ELR (cell line): ENCODE results near the gene TSHZ2.

Source experiments
- DNase-seq: peaks from one replicate; pipeline ENCODE4 v3.0.0-alpha.2; 2015; ENCODE audit warnings: low read depth

TSHZ2 gene

GRCh38 chr20:53284256-53284655, 312.1 kb downstream of the TSHZ2 start:
- no peak for DNase-seq

DNA sequence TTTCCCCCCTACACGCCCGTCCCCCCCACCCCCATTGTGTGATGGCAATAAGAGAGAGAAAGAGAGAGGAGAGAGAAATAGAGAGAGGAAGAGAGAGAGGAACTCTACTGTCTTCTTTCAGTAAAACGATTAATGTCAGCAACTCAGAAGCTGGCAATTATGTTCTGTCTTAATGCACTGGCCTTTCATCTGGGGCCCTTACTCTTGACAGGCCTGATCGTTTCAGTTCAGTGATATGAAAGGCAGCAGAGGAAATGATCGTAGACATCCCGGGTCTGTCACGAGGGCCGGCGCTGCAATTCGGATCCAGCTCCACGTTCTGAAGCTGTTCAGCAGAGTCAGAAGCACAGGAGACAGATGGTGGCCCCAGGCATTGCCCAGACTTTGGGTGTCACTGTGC, 312.5 kb downstream of the TSHZ2 start:
- DNase-seq = no peak

DNA sequence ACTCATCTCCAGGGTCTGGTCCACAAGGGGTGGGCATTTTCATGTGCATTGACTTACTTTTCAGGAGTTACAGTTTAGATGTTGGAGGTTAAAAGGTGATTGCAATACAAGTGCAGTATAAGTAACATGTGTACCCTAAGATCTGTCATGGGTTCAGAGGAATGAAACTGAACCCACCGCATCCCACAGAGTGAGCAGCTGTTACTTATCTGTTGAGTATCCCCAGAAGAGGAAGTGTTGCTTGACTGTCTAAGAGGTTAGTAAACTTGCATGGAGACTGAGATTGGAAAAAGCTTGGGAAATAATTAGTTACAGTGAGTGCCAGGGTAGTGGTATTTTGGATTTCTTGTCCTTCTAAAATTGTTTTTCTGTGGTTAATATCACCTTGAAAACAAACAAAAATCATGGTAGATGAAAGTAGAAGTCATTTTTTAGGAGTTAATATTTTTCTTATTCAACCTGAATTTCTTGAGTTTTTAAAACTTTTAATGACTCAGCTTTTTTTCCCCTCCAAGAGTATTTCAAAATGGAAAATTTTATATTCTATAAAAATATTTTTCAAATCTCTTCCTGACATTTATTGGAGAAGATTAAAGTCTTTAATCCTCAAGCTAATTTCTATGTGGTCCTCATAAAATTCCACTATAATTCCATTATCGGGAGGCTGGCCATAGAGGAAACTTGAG, 315.3 kb downstream of the TSHZ2 start:
- no peak for DNase-seq

GRCh38 chr20:53291548-53291947, 319.4 kb downstream of the TSHZ2 start:
- DNase-seq = peak; percentile 1

- DNase-seq = no peak
Observed at GRCh38 chr20:53292347-53292746, 320.2 kb downstream of the TSHZ2 start.

DNA sequence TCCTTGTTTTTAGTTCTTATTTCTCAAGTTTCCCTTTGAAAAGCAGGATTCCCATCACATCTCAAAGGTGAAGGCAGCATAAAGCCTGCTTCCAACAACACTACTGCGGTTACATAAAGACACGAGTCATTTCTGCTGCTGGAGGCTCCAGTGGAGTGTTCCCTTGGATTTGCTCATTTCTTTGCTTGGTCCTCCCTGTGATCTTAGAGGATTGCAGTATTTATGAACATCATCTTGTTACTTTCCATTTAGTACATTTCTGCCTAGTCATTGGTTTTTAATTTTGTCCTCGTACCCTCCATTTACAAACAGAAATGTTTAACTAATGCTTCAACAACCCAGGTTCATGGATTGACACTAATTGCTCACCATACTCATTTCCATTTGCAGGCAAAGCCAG, 322.6 kb downstream of the TSHZ2 start:
- DNase-seq = no peak

DNA sequence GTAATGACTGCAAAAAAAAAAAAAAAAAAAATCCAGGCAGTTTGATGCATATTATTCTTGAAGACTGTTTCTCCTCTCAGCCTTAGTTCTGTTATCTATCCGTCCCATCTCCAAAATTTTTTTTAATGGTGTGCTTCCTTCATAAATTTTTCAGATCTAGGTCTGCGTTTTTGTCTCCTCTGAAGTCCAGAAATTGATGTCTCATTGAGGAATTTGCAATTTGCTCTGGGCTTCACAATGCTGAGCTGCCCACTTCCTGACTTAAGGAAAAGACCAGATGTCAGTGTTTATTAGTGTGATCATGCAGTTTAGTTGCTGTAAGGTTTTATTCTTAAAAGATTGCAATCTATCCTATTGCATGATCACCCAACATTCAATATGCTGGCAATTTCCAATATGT, 323.9 kb downstream of the TSHZ2 start:
- DNase-seq = no peak

DNA sequence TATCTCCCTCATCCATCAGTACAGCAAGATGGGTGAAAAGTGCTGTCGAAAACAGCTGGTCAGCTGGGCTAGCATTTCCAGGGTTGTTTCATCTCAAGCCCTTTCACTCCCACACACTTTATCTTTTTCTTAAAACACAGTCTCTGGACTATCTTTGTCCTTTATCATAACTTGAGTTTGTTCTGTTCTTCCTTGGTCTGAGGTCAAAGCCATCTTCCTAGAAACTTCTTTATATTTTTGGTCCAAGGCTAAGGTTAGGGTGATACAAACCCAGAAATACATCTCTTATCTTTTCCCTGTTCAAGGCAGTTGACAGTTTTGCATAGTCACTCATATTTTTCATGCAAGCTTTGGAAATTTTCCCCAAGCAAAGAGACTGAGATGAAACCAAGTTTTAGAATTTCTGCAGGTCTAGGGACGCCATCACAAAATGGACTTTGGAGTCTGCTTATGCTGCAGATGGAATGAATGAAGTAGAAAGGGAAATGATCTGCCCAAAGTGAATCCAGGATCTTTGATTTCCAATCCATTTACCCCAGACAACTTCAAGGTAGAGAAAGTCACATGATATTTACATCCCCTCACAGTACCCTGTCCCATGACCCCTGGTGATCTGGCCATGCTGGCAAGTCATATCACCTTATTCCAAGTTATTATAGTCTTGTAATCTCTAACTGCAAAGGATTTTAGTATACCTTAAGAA, 324.4 kb downstream of the TSHZ2 start:
- DNase-seq = no peak

- no peak for DNase-seq
Observed at GRCh38 chr20:53297154-53297529, 325.0 kb downstream of the TSHZ2 start.

- no peak for DNase-seq
Observed at GRCh38 chr20:53298260-53298659, 326.1 kb downstream of the TSHZ2 start.

GRCh38 chr20:53298911-53299310, 326.8 kb downstream of the TSHZ2 start:
- no peak for DNase-seq

GRCh38 chr20:53299831-53300230, 327.7 kb downstream of the TSHZ2 start:
- no peak for DNase-seq

DNA sequence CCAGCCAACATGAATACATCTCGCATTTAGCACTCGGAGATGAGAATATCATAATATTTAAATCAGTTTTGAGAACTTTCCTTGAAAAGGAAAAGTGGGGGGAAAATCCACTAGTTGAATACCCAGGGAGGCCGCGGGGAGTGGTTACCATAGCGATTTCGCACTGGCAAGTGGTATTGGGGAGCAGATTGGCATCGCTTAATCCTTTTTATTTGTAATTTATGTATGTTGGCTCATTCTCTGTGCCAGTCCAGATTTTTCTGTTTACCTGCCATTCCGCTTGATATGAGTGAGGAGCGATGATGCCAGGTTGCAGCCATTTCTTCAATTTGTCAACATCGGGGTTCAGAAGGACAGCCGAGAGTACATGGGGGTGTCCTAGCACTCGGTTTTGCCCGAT, 329.7 kb downstream of the TSHZ2 start:
- no peak for DNase-seq

- no peak for DNase-seq
Observed at GRCh38 chr20:53302695-53303412, 330.7 kb downstream of the TSHZ2 start.

GRCh38 chr20:53303413-53303760, 331.2 kb downstream of the TSHZ2 start:
- no peak for DNase-seq

- no peak for DNase-seq
Observed at GRCh38 chr20:53304146-53304545, 332.0 kb downstream of the TSHZ2 start.

GRCh38 chr20:53306192-53306805, 334.1 kb downstream of the TSHZ2 start:
- no peak for DNase-seq

DNA sequence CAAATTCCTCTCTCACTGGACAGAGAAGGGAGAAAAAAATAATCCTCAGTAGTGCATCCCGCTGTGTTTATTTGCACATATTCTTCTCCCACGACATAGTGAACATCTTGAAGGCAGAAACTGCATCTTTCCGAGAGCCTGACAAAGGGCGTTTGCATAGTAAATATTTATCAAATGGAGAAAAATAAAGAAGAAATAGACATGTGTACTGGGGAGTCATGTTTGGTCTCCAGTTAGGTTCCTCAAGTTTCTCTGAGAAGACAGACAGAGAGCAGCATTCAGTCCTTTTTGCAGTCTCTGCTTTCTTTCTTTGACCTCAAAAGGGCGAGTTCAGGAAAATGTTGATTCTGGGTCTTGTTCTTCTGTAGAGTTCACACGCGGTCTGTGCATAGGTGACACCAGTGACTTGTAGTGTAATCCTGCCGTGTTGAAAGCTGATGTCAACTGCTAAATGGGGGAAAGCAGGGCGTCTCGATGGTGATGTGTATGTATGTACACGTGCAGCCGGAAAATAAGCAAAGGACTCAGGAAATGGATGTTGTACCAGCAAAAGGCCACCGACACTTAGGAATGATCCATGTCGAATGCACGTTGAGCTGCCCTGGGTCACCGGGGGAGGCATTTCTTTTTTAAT, 335.9 kb downstream of the TSHZ2 start:
- no peak for DNase-seq

GRCh38 chr20:53309515-53309914, 337.4 kb downstream of the TSHZ2 start:
- no peak for DNase-seq

DNA sequence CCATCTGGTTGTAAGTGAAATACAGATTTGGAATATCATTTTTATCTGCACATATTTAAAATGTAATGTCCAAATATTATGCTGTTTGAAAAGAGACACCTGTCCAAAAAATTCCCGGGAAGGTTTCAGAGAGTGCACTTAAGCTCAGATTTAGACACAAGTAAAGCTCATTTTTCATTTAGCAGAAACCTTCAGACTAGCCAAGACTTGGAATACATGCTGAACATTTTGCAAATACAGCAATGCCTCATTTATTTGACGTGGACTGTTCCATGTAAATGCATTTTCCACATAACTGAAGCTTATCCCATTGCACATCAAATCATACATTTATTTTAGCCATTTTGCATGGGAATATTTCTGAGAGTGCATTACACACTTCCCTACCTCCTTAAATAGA, 340.8 kb downstream of the TSHZ2 start:
- DNase-seq = no peak

DNA sequence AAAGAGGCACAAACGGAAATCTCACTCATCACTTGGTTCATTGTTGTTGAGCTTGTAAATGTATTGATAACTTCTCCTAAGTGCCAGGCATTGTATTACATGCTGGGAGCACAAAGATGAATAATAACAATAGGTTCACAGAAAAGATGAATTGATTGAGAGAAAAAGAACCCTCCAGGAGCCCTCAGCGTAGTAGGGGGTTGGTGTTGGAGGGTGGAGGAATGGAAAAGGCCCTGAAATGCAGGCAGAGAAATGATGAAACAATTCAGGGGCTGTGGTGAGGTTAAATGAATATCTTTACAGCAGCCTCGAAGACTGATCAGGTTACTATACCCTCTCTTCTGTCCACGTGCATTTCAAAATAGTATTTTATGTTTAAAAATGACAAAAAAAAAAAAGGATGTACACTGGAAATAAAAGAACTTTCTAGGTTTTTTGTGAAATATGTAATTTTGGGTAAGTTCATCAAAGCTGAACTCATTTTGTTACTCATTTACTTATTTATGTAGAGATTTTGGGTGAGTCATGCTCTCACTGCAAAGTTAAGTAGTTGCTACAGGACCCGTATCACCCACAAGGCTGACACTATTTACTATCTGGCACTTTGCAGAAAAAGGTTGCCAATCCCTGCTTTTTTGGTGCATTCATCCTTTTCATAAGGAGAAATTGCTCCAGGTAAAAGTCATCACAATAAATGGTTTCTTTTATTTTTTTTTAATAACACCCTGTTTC, 344.2 kb downstream of the TSHZ2 start:
- DNase-seq = no peak

- DNase-seq = no peak
Observed at GRCh38 chr20:53319200-53319599, 347.0 kb downstream of the TSHZ2 start.
